Lung (tissue), 12 donors: Measurements from ENCODE around the gene LIN54. TPM values are rescaled to one million over a fixed set of nuclear protein-coding genes. Genes with fewer than 3 reads are reported as not detected.

Source experiments
- ATAC-seq: fragments of 200-7000 bp; cut with Tn5 transposase; one replicate; pipeline ENCODE4 v1.9.1; 2020; ENCODE audit warnings: moderate number of reproducible peaks; ENCODE audit not compliant: insufficient read depth, low FRiP score
- DNase-seq, 3 donors: peaks; one replicate each; pipeline ENCODE4 v3.0.0-alpha.2; 2013 to 2017
- H3K27ac ChIP-seq, 2 donors: one replicate each; pipeline ENCODE4 v1.5.1; 2013; ENCODE audit warnings: mild to moderate bottlenecking in 2 of 2, moderate library complexity in 2 of 2, control low read depth in 1 of 2, inconsistent platforms in 1 of 2, low read depth in 1 of 2, low read length in 1 of 2
- H3K27me3 ChIP-seq, 3 donors: one replicate each; pipeline ENCODE4 v1.5.1; 2013; ENCODE audit warnings: low read length in 2 of 3; ENCODE audit not compliant: control insufficient read depth in 3 of 3, insufficient read depth in 3 of 3
- H3K36me3 ChIP-seq, 4 donors: one replicate each; pipeline ENCODE4 v1.5.1; 2013; ENCODE audit warnings: low read length in 4 of 4, mild to moderate bottlenecking in 1 of 4, moderate library complexity in 1 of 4; ENCODE audit not compliant: control insufficient read depth in 4 of 4, insufficient read depth in 4 of 4
- H3K4me1 ChIP-seq, 5 donors: one replicate each; pipeline ENCODE4 v1.5.1; 2013; ENCODE audit warnings: low read length in 5 of 5, mild to moderate bottlenecking in 2 of 5, moderate library complexity in 1 of 5; ENCODE audit not compliant: control insufficient read depth in 5 of 5, insufficient read depth in 5 of 5
- H3K4me3 ChIP-seq: one replicate; pipeline ENCODE4 v1.5.1; 2013; ENCODE audit warnings: mild to moderate bottlenecking, control low read depth, moderate library complexity
- H3K9ac ChIP-seq, 2 donors: one replicate each; pipeline ENCODE4 v1.5.1; 2013; ENCODE audit warnings: low read length in 2 of 2, control low read depth in 1 of 2; ENCODE audit not compliant: insufficient read depth in 1 of 2
- H3K9me3 ChIP-seq, 4 donors: one replicate each; pipeline ENCODE4 v1.5.1; 2013; ENCODE audit warnings: low read length in 3 of 4, mild to moderate bottlenecking in 1 of 4, moderate library complexity in 1 of 4; ENCODE audit not compliant: control insufficient read depth in 4 of 4, insufficient read depth in 3 of 4
- CTCF ChIP-seq: IDR thresholded peaks from 2 replicates; pipeline ENCODE4 v1.5.1; 2012; ENCODE audit warnings: mild to moderate bottlenecking; ENCODE audit errors: control extremely low read depth, extremely low read depth
- WGBS, 2 donors: extraction: QIAGEN DNeasy Blood & Tissue Kit; methylation state at CpG; one replicate each; pipeline ENCODE4 v1.1.7; 2013; 5-methylcytosine and 5-hydroxymethylcytosine counted together
- polyA plus RNA-seq, 2 donors: library from polyadenylated mRNA; stranded (reverse); fragments of 200-250 nt; gene quantifications; one replicate each; pipeline ENCODE4 v1.2.1, GENCODE V29; 2013
- total RNA-seq, 2 donors: library from RNA; depleted of rRNA in 1 of 2; stranded (reverse); fragments of >200 nt in 1 of 2; gene quantifications; one replicate each; pipeline ENCODE4 v1.2.1, GENCODE V29; 2014 to 2021
- donor health status: control.
- donor health status: control.
- donor health status: Bipolar disorder and iron deficiency.
- donor health status: healthy.
- donor health status: DM: yes; HTN: yes; CAD: no.

LIN54 gene
- total and polyA plus RNA-seq, 4 donors, result 2.7 to 14.1 (median 7.3) TPM

GRCh38 chr4:82948647-82949204 is 61.9 kb downstream of the LIN54 start:
- 90 to 100% methylated on average over 1 of the region's 1 CpG for WGBS, 2 donors
- Histone ChIP-seq H3K27me3 (no peaks in the 10 kb centered on the region), H3K4me1 (no peaks in the 10 kb centered on the region), H3K4me3 (no peak overlapping the region), H3K36me3 (peaks cover 0 to 5% (median 4%) of the 10 kb centered on the region in 4 donors), H3K9ac (no peak overlapping the region), H3K9me3 (no peaks in the 10 kb centered on the region), H3K27ac (no peak overlapping the region)
- DNase-seq (no peak), ATAC-seq (no peak)
- TF ChIP-seq CTCF, result no peak

- Histone ChIP-seq H3K36me3 (peaks cover 3 to 5% (median 4%) of the 10 kb centered on the region in 4 donors), H3K27ac (no peak overlapping the region), H3K4me1 (no peaks in the 10 kb centered on the region), H3K9ac (no peak overlapping the region), H3K27me3 (no peaks in the 10 kb centered on the region), H3K9me3 (no peaks in the 10 kb centered on the region), H3K4me3 (no peak overlapping the region)
- ATAC-seq, result no peak
- DNase-seq, result no peak
- TF ChIP-seq CTCF, result no peak
Measured at GRCh38 chr4:82947498-82947897, 63.1 kb downstream of the LIN54 start.

GRCh38 chr4:82939414-82939813 is 71.2 kb downstream of the LIN54 start:
- Histone ChIP-seq H3K4me3 (no peak overlapping the region), H3K36me3 (peaks cover 7 to 25% (median 18%) of the 10 kb centered on the region in 4 donors), H3K27me3 (no peaks in the 10 kb centered on the region), H3K9ac (no peak overlapping the region), H3K27ac (no peak overlapping the region), H3K9me3 (no peaks in the 10 kb centered on the region), H3K4me1 (no peaks in the 10 kb centered on the region)
- DNase-seq (no peak), ATAC-seq (no peak)
- TF ChIP-seq CTCF, result no peak
- WGBS, 2 donors, result 81 to 86% methylated on average over 2 of the region's 2 CpGs

- Histone ChIP-seq H3K36me3 (peaks cover 9 to 23% (median 18%) of the 10 kb centered on the region in 4 donors), H3K4me3 (no peak overlapping the region), H3K9me3 (no peaks in the 10 kb centered on the region), H3K4me1 (no peaks in the 10 kb centered on the region), H3K27ac (no peak overlapping the region), H3K9ac (no peak overlapping the region), H3K27me3 (no peaks in the 10 kb centered on the region)
- DNase-seq, result no peak
- TF ChIP-seq CTCF, result no peak
- ATAC-seq, result no peak
Measured at GRCh38 chr4:82934441-82934840, 76.2 kb downstream of the LIN54 start.
